ENCODE measurements around the gene MINDY4B.

DNA sequence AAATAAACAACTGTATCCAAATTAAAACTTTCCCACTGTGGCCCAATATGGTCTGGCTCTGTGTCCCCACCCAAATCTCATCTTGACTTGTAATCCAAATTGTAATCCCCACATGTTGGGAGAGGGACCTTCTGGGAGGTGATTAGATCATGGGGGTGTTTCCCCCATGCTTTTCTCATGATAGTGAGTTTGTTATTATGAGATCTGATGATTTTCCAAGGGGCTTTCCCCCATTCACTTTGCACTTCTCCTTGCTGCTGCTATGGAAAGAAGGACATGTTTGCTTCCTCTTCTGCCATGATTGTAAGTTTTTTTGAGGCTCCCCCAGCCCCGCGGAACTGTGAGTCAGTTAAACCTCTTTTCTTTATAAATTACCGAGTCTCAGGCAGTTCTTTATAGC lies 55.0 kb downstream of the MINDY4B start:
- TF ChIP-seq CTCF (conservative IDR thresholded peaks at IDR 0.05; ENCODE audit: low read depth, low read length), result no peak
- TF ChIP-seq EZH2 (IDR thresholded peaks at IDR 0.05; ENCODE audit: borderline replicate concordance, low read depth, low read length, poor library complexity, severe bottlenecking), result no peak
